A549 (cell line): ENCODE results near the gene ITGBL1.

Experiments
- CHD4 ChIP-seq: fragments of 200-600 bp; sonication (generic); IDR thresholded peaks from 2 replicates; pipeline ENCODE4 v1.6.1; 2016; ENCODE audit warnings: antibody characterized with exemption, mild to moderate bottlenecking, borderline replicate concordance
- CTCF ChIP-seq: fragments of >200 bp; sonication (Bioruptor Twin); formaldehyde crosslinking; IDR thresholded peaks from 3 replicates; pipeline ENCODE4 v1.5.1; 2016
- ESRRA ChIP-seq: fragments of 150-350 bp; IDR thresholded peaks from 2 replicates; pipeline ENCODE4 v1.6.1; 2014; ENCODE audit warnings: mild to moderate bottlenecking, low read length, borderline replicate concordance
- HDAC2 ChIP-seq: fragments of 200-600 bp; sonication (generic); IDR thresholded peaks from 2 replicates; pipeline ENCODE4 v1.6.1; 2016
- KDM1A ChIP-seq: fragments of 200-600 bp; sonication (generic); IDR thresholded peaks from 2 replicates; pipeline ENCODE4 v1.6.1; 2016; ENCODE audit warnings: low read depth, mild to moderate bottlenecking
- MAX ChIP-seq: IDR thresholded peaks from 2 replicates; pipeline ENCODE4 v1.6.1; 2012
- RAD21 ChIP-seq, 2 experiments: fragments of >200 bp in 1 of 2; sonication (Bioruptor Twin) in 1 of 2; formaldehyde crosslinking in 1 of 2; IDR thresholded peaks in 1 of 2; conservative IDR thresholded peaks in 1 of 2; 2 replicates in 1 of 2; 3 replicates in 1 of 2; pipeline ENCODE4 v1.6.1; 2012 to 2018; ENCODE audit warnings: inconsistent platforms in 1 of 2
- RARB ChIP-seq: fragments of 250-450 bp; sonication (Bioruptor Pico); IDR thresholded peaks from 2 replicates; pipeline ENCODE4 v1.8.0; 2021; ENCODE audit warnings: mild to moderate bottlenecking, moderate library complexity
- SMC3 ChIP-seq: fragments of >200 bp; sonication (Bioruptor Twin); formaldehyde crosslinking; IDR thresholded peaks from 3 replicates; pipeline ENCODE4 v1.6.1; 2018; ENCODE audit warnings: inconsistent platforms
- TP53 ChIP-seq: fragments of 250-450 bp; sonication (Bioruptor Pico); IDR thresholded peaks from 2 replicates; pipeline ENCODE4 v1.5.0; 2021; ENCODE audit warnings: mild to moderate bottlenecking, moderate library complexity

- TF ChIP-seq ESRRA (no peak), RARB (no peak), CTCF (no peak), SMC3 (no peak), MAX (no peak), RAD21 (conservative IDR thresholded peaks at IDR 0.05 in 1 of 2, IDR thresholded peaks at IDR 0.05 in 1 of 2) (no peak), TP53 (CRISPR knock-in tag) (no peak), KDM1A (no peak), HDAC2 (no peak), CHD4 (no peak)
Observed at GRCh38 chr13:101450749-101451130, 1.7 kb upstream of the ITGBL1 start.
